ENCODE results near the gene AVPR1B.

The AVPR1B gene

GRCh38 chr1:206120406-206120805 is 3.2 kb upstream of the AVPR1B start:
- H3K27me3 Mint-ChIP-seq, result peaks cover 87% of the 10 kb centered on the region
- H3K27ac Mint-ChIP-seq, result no peak overlapping the region
- peaks cover 20 to 25% of the 10 kb centered on the region in 2 donors for H3K9me3 Mint-ChIP-seq
- H3K4me1 Mint-ChIP-seq, result peaks cover 20% of the 10 kb centered on the region
- no peak overlapping the region for H3K4me3 Mint-ChIP-seq
- DNase-seq (no peak), ATAC-seq (no peak)

GRCh38 chr1:206116873-206117150 is 376 bp downstream of the AVPR1B start:
- peak overlapping the region; percentile 48 to 51 for H3K4me3 Mint-ChIP-seq
- H3K27me3 Mint-ChIP-seq, result peaks cover 76% of the 10 kb centered on the region
- H3K27ac Mint-ChIP-seq, result no peak overlapping the region
- ATAC-seq, result no peak
- peaks cover 20% of the 10 kb centered on the region for H3K4me1 Mint-ChIP-seq
- DNase-seq, result no peak
- peaks cover 16 to 20% of the 10 kb centered on the region in 2 donors for H3K9me3 Mint-ChIP-seq

GRCh38 chr1:206116191-206116872 is 856 bp downstream of the AVPR1B start:
- H3K27me3 Mint-ChIP-seq, result peaks cover 71% of the 10 kb centered on the region
- H3K4me3 Mint-ChIP-seq, result peak overlapping the region; percentile 50 to 51
- no peak for ATAC-seq

GRCh38 chr1:206115791-206116190 is 1.4 kb downstream of the AVPR1B start:
- ATAC-seq (no peak), DNase-seq (no peak)
- Mint-ChIP-seq H3K27me3 (peaks cover 66% of the 10 kb centered on the region), H3K4me3 (no peak overlapping the region), H3K27ac (no peak overlapping the region), H3K9me3 (peaks cover 8 to 9% of the 10 kb centered on the region in 2 donors), H3K4me1 (peaks cover 20% of the 10 kb centered on the region)

More at GRCh38 chr1:206116191-206116872, 856 bp downstream of the AVPR1B start:
- peaks cover 11 to 15% of the 10 kb centered on the region in 2 donors for H3K9me3 Mint-ChIP-seq
- DNase-seq, result no peak
- peaks cover 20% of the 10 kb centered on the region for H3K4me1 Mint-ChIP-seq
- H3K27ac Mint-ChIP-seq, result no peak overlapping the region

GRCh38 chr1:206114692-206115640 is 2.2 kb downstream of the AVPR1B start:
- ATAC-seq, result no peak
- Mint-ChIP-seq H3K4me3 (no peak overlapping the region), H3K27me3 (peaks cover 58% of the 10 kb centered on the region), H3K4me1 (peaks cover 20% of the 10 kb centered on the region), H3K27ac (no peak overlapping the region), H3K9me3 (peaks cover 1% of the 10 kb centered on the region in 2 donors)
- DNase-seq, result no peak

GRCh38 chr1:206112600-206113301 is 4.4 kb downstream of the AVPR1B start:
- ATAC-seq, result no peak
- Mint-ChIP-seq H3K4me3 (no peak overlapping the region), H3K27ac (no peak overlapping the region), H3K27me3 (peaks cover 35% of the 10 kb centered on the region), H3K9me3 (no peaks in the 10 kb centered on the region), H3K4me1 (peaks cover 17% of the 10 kb centered on the region)
- DNase-seq, result no peak

- no peaks in the 10 kb centered on the region for H3K9me3 Mint-ChIP-seq
- H3K27me3 Mint-ChIP-seq, result peaks cover 22% of the 10 kb centered on the region
- H3K4me3 Mint-ChIP-seq, result no peak overlapping the region
- H3K4me1 Mint-ChIP-seq, result peaks cover 4% of the 10 kb centered on the region
- ATAC-seq (no peak), DNase-seq (no peak)
- no peak overlapping the region for H3K27ac Mint-ChIP-seq
Measured at GRCh38 chr1:206111271-206111927, 5.8 kb downstream of the AVPR1B start.

- ATAC-seq (no peak), DNase-seq (no peak)
- Mint-ChIP-seq H3K27me3 (peaks cover 16% of the 10 kb centered on the region), H3K27ac (no peak overlapping the region), H3K9me3 (no peaks in the 10 kb centered on the region), H3K4me1 (no peaks in the 10 kb centered on the region), H3K4me3 (no peak overlapping the region)
Measured at GRCh38 chr1:206110820-206111219, 6.4 kb downstream of the AVPR1B start.

GRCh38 chr1:206110161-206110560 is 7.0 kb downstream of the AVPR1B start:
- Mint-ChIP-seq H3K4me1 (no peaks in the 10 kb centered on the region), H3K27ac (no peak overlapping the region), H3K4me3 (no peak overlapping the region), H3K27me3 (peaks cover 12% of the 10 kb centered on the region), H3K9me3 (no peaks in the 10 kb centered on the region)
- ATAC-seq, result no peak
- no peak for DNase-seq

- no peak for ATAC-seq
- DNase-seq, result no peak
- no peaks in the 10 kb centered on the region for H3K4me1 Mint-ChIP-seq
- H3K4me3 Mint-ChIP-seq, result no peak overlapping the region
- no peaks in the 10 kb centered on the region for H3K9me3 Mint-ChIP-seq
- H3K27me3 Mint-ChIP-seq, result peaks cover 8% of the 10 kb centered on the region
- peak overlapping the region in 1 of 2 donors; percentile 94 for H3K27ac Mint-ChIP-seq
Measured at GRCh38 chr1:206109718-206110117, 7.5 kb downstream of the AVPR1B start.

- Mint-ChIP-seq H3K4me1 (no peaks in the 10 kb centered on the region), H3K4me3 (no peak overlapping the region)
Measured at GRCh38 chr1:206108635-206109034, 8.6 kb downstream of the AVPR1B start.

GRCh38 chr1:206107168-206107544 is 10.0 kb downstream of the AVPR1B start:
- H3K4me1 Mint-ChIP-seq, result no peaks in the 10 kb centered on the region
- no peaks in the 10 kb centered on the region for H3K9me3 Mint-ChIP-seq
- ATAC-seq (peak; percentile 7), DNase-seq (no peak)
- H3K27me3 Mint-ChIP-seq, result peaks cover 6% of the 10 kb centered on the region
- H3K4me3 Mint-ChIP-seq, result no peak overlapping the region
- no peak overlapping the region for H3K27ac Mint-ChIP-seq

More at GRCh38 chr1:206108635-206109034, 8.6 kb downstream of the AVPR1B start:
- DNase-seq (no peak), ATAC-seq (no peak)
- H3K27me3 Mint-ChIP-seq, result no peaks in the 10 kb centered on the region
- H3K27ac Mint-ChIP-seq, result no peak overlapping the region
- no peaks in the 10 kb centered on the region for H3K9me3 Mint-ChIP-seq

GRCh38 chr1:206106328-206107167 is 10.6 kb downstream of the AVPR1B start:
- Mint-ChIP-seq H3K4me1 (no peaks in the 10 kb centered on the region), H3K4me3 (no peak overlapping the region), H3K9me3 (no peaks in the 10 kb centered on the region), H3K27me3 (peaks cover 12% of the 10 kb centered on the region), H3K27ac (no peak overlapping the region)
- ATAC-seq (peak; percentile 90), DNase-seq (peak; percentile 73 to 76)

GRCh38 chr1:206105464-206105995 is 11.7 kb downstream of the AVPR1B start:
- DNase-seq (no peak), ATAC-seq (no peak)
- peaks cover 23% of the 10 kb centered on the region for H3K27me3 Mint-ChIP-seq
- no peaks in the 10 kb centered on the region for H3K9me3 Mint-ChIP-seq
- no peaks in the 10 kb centered on the region for H3K4me1 Mint-ChIP-seq
- no peak overlapping the region for H3K27ac Mint-ChIP-seq
- H3K4me3 Mint-ChIP-seq, result no peak overlapping the region
